ENCODE data around the gene SLC45A2. TPM values are rescaled to one million over a fixed set of nuclear protein-coding genes. Genes with fewer than 3 reads are reported as not detected.
"Not testable (repeated sequence)": the region's sequence is repeated elsewhere in the genome, so short reads cannot be mapped to it uniquely, and the experiment has no call there.

SLC45A2 gene
- total RNA-seq, 2 donors from 2014 or later: not detected

- H3K4me1 Mint-ChIP-seq: no peaks in the 10 kb centered on the region
- H3K27me3 Mint-ChIP-seq: peaks cover 25% of the 10 kb centered on the region
- H3K36me3 Mint-ChIP-seq (ENCODE audit: low read depth): peaks cover 2% of the 10 kb centered on the region
- DNase-seq (no peak), ATAC-seq (no peak)
- H3K4me3 Mint-ChIP-seq: no peak overlapping the region
- no peaks in the 10 kb centered on the region for H3K9me3 ChIP-seq (ENCODE audit: control insufficient read depth, low read length, poor library complexity, severe bottlenecking)
- no peak overlapping the region for H3K27ac Mint-ChIP-seq
These were observed 8.6 kb downstream of the SLC45A2 start for GRCh38 chr5:33975852-33976251.

DNA sequence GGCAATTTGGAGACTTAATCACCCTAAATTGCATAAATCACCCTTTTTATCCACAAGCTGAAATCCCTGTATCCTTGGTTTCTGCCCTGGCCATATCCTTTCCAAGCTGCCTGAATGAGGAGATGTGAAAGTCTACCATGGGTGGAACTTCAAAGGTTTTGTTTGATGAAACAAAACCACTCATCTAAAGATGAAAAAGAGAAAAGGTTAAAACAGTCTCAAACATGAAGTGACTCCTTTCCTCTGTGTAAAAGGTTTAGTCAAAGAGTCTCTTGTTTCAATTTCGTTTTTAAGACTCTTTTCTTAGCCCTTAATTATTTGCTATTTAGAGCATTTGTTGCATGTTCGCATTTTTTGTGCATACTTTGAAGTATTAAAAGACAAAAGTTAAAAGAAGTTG is 11.2 kb downstream of the SLC45A2 start:
- Mint-ChIP-seq H3K27me3 (peaks cover 20% of the 10 kb centered on the region), H3K36me3 (ENCODE audit: low read depth) (peaks cover 2% of the 10 kb centered on the region), H3K4me1 (no peaks in the 10 kb centered on the region), H3K4me3 (no peak overlapping the region), H3K27ac (no peak overlapping the region)
- DNase-seq (no peak), ATAC-seq (no peak)
- no peaks in the 10 kb centered on the region for H3K9me3 ChIP-seq (ENCODE audit: control insufficient read depth, low read length, poor library complexity, severe bottlenecking)

DNA sequence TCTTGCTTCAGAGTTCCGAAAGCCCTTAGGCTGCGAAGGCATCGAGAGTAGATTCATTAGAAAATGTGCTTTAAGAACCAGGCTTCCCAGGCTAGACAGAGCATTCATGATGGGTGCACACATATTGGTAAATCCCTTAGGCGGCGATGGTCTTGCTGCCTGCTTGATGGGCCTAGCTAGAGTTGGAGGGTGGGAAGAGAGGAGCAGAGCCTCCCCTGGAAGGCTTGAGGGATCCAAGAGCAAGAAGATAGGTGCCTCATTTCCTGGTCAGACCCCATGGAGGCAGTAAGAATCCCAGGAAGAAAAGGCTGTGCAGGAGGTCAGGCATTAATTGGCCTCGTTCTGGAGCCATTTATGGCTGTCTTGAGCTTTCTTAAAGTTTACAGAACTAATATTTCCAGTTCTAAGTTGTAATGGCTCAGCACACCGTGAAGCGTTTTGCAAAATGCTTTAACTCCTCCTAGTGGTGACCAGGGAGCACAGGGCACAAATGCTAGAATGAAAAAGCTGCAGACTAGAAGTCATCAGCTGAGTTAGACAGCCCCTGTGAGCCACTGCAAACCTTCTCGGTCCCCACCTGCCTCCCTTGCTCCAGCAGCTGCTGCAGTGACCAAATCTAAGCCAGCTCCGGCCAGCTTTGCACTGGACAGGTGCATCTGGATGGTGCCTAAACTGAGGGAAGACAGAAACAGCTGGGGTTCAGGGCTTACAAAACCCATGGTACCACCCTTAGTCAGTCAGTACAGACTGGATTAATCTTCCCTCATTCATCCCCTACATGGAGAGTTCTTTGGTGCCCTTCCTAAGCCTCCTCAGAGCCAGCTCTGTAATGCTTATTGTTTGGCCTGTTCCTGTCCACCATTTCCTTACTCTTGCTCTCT is 14.7 kb downstream of the SLC45A2 start:
- Mint-ChIP-seq H3K36me3 (ENCODE audit: low read depth) (no peaks in the 10 kb centered on the region), H3K4me1 (peaks cover 3% of the 10 kb centered on the region), H3K27ac (no peak overlapping the region), H3K4me3 (no peak overlapping the region), H3K27me3 (peaks cover 16% of the 10 kb centered on the region)
- peak; percentile 55 for ATAC-seq
- H3K9me3 ChIP-seq (ENCODE audit: control insufficient read depth, low read length, poor library complexity, severe bottlenecking): no peaks in the 10 kb centered on the region
- no peak for DNase-seq

GRCh38 chr5:33968211-33969005 is 16.1 kb downstream of the SLC45A2 start:
- Mint-ChIP-seq H3K4me3 (no peak overlapping the region), H3K27me3 (peaks cover 1% of the 10 kb centered on the region), H3K27ac (no peak overlapping the region), H3K36me3 (ENCODE audit: low read depth) (no peaks in the 10 kb centered on the region), H3K4me1 (peaks cover 5% of the 10 kb centered on the region)
- DNase-seq (no peak), ATAC-seq (no peak)
- H3K9me3 ChIP-seq (ENCODE audit: control insufficient read depth, low read length, poor library complexity, severe bottlenecking): no peaks in the 10 kb centered on the region

DNA sequence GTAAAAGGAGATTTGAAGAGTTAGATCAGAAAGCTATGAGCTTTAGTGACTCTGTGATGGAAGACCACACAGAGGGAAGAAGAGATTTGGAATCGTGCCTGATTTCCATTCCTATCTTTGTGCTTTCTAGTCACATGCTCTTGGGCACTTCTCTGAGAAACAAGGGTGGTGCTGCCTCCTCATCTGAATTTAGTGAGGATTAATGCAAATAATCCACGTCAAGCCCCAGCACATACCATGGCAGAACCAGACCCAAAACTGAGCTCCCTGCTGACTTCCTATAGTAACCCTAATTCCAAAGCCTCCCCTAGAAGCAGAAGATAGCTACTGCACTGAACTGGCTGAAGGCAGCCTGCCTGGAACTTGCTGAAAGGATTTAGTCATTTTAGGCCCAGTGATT is 17.7 kb downstream of the SLC45A2 start:
- Mint-ChIP-seq H3K4me1 (peaks cover 5% of the 10 kb centered on the region), H3K27ac (no peak overlapping the region), H3K36me3 (ENCODE audit: low read depth) (peaks cover 2% of the 10 kb centered on the region), H3K4me3 (no peak overlapping the region), H3K27me3 (peaks cover 4% of the 10 kb centered on the region)
- no peaks in the 10 kb centered on the region for H3K9me3 ChIP-seq (ENCODE audit: control insufficient read depth, low read length, poor library complexity, severe bottlenecking)
- ATAC-seq (no peak), DNase-seq (no peak)

- peaks cover 2% of the 10 kb centered on the region for H3K36me3 Mint-ChIP-seq (ENCODE audit: low read depth)
- no peaks in the 10 kb centered on the region for H3K9me3 ChIP-seq (ENCODE audit: control insufficient read depth, low read length, poor library complexity, severe bottlenecking)
- ATAC-seq (no peak), DNase-seq (no peak)
- peaks cover 15% of the 10 kb centered on the region for H3K27me3 Mint-ChIP-seq
- H3K4me3 Mint-ChIP-seq: no peak overlapping the region
- peaks cover 5% of the 10 kb centered on the region for H3K4me1 Mint-ChIP-seq
- no peak overlapping the region for H3K27ac Mint-ChIP-seq
These were observed 20.3 kb downstream of the SLC45A2 start for GRCh38 chr5:33964132-33964700.

- ATAC-seq: no peak
- no peaks in the 10 kb centered on the region for H3K9me3 ChIP-seq (ENCODE audit: control insufficient read depth, low read length, poor library complexity, severe bottlenecking)
- Mint-ChIP-seq H3K27me3 (peaks cover 21% of the 10 kb centered on the region), H3K4me3 (no peak overlapping the region), H3K36me3 (ENCODE audit: low read depth) (peaks cover 2% of the 10 kb centered on the region), H3K4me1 (no peaks in the 10 kb centered on the region), H3K27ac (no peak overlapping the region)
- no peak for DNase-seq
These were observed 26.3 kb downstream of the SLC45A2 start for GRCh38 chr5:33958176-33958575.

DNA sequence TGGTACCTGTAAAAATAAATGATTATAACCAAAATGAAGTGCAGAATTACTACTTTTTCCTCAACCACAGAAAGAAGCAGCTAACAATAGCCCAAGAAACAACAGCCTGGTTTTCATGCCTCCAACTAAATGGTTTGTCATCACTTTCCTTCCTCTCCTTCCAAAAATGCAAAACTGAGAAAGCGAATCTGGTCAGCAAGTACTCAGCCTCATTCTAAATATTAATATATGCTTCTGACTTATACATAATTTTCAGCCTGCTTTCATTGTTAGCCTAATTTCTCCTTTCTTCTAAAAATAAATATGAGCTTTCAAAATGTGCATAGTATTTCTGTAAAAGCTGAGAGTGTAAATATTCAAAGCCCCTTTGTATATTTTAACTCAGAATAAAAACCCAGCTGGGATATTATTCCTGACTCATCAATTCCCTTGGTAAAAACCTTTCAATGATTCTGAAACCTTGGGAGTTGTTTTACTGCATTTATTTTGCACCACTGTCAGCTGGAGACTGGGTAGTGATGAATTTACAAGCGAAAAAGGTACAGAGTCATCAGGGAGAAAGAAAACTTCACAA is 26.8 kb downstream of the SLC45A2 start:
- Mint-ChIP-seq H3K4me1 (no peaks in the 10 kb centered on the region), H3K36me3 (ENCODE audit: low read depth) (peaks cover 2% of the 10 kb centered on the region), H3K27ac (no peak overlapping the region), H3K27me3 (peaks cover 21% of the 10 kb centered on the region), H3K4me3 (no peak overlapping the region)
- ATAC-seq (no peak), DNase-seq (no peak)
- no peaks in the 10 kb centered on the region for H3K9me3 ChIP-seq (ENCODE audit: control insufficient read depth, low read length, poor library complexity, severe bottlenecking)

GRCh38 chr5:33952175-33952574 is 32.3 kb downstream of the SLC45A2 start:
- H3K27me3 Mint-ChIP-seq; H3K27ac Mint-ChIP-seq; H3K36me3 Mint-ChIP-seq (ENCODE audit: low read depth); DNase-seq; H3K4me3 Mint-ChIP-seq; H3K9me3 ChIP-seq (ENCODE audit: control insufficient read depth, low read length, poor library complexity, severe bottlenecking); H3K4me1 Mint-ChIP-seq; ATAC-seq: not testable (repeated sequence)

DNA sequence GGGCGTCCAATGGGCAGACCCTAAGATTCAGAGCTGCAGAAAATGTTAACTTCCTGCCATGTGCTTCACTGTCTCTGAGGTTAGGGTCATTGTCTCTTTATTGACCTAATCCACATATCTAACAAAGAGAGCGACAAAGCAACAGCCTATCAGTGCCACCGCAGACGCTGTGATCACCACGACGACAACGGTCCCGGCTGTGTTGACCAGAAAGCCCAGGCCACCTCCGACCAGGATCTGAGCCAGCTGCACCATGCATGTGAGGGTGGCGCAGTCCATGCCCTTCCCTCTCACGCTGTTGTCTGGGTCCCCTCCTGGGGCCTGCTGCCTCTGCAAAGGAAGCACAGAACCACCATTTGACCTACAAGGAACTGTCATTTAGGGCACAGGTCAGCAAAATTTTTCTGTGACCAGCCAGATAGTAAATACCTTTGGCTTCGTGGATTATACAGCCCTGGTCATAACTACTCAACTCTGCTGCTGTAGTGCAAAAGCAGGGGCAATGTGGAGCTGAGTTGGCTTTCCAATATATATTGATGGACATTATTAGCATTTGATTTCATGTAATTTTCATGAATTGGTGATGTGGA is 39.9 kb downstream of the SLC45A2 start:
- no peaks in the 10 kb centered on the region for H3K4me1 Mint-ChIP-seq
- no peak overlapping the region for H3K27ac Mint-ChIP-seq
- no peaks in the 10 kb centered on the region for H3K9me3 ChIP-seq (ENCODE audit: control insufficient read depth, low read length, poor library complexity, severe bottlenecking)
- ATAC-seq: no peak
- peaks cover 54% of the 10 kb centered on the region for H3K27me3 Mint-ChIP-seq
- no peak for DNase-seq
- peaks cover 4% of the 10 kb centered on the region for H3K36me3 Mint-ChIP-seq (ENCODE audit: low read depth)
- no peak overlapping the region for H3K4me3 Mint-ChIP-seq

DNA sequence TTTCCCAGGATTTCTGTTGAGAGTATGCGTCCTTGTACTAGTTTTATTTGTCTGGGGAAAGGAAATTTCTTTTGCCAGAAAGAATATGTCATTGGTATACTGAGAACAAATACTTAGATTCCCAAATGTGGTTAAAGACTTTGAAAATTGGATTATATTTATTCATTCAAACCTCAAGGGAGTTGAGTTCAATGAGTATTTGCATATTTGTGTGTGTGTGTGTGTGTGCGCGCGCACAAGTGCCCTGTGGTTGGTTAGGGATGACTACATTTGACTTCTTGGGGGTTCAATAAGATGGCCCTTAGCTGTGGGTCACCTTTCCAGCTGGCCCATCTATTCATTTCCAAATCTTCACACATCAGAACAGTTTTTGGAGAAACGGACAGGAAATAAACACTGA is 43.4 kb downstream of the SLC45A2 start:
- no peak overlapping the region for H3K27ac Mint-ChIP-seq
- peaks cover 4% of the 10 kb centered on the region for H3K4me1 Mint-ChIP-seq
- no peak for DNase-seq
- peaks cover 2% of the 10 kb centered on the region for H3K36me3 Mint-ChIP-seq (ENCODE audit: low read depth)
- no peak for ATAC-seq
- peaks cover 87% of the 10 kb centered on the region for H3K27me3 Mint-ChIP-seq
- H3K4me3 Mint-ChIP-seq: no peak overlapping the region
- H3K9me3 ChIP-seq (ENCODE audit: control insufficient read depth, low read length, poor library complexity, severe bottlenecking): no peaks in the 10 kb centered on the region

DNA sequence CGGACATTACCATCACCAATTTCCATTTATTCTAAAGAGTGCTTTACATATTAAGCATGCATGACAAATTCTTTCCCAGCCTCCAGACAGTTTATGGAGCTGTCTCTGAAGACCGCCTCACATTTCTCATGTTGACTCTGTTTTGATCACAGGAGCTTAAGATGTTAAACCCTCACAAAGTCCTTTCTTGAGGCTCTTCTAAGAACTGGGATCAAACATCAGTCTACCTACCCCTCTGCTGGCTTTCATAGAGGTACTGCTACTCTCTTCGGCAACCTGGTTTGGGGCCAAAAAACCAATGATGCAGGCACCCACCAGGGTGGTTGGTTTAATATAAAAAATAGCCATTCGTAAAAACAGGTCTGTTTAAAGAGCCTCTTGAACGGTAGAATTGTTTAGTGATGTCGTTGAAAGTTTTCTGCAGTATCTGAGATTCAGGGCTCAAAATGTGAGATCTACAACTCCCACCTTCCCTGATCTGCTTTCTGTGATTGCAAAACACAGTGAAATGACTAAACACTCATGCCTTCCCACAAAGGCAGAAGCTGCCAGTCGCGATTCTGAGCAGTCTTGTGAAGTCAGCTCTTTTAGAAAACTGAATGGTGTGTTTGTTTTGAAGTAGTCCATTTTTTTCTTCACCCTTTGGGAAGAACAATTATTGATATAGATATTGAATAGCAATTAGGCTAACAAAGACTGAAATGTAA is 44.8 kb downstream of the SLC45A2 start:
- no peaks in the 10 kb centered on the region for H3K9me3 ChIP-seq (ENCODE audit: control insufficient read depth, low read length, poor library complexity, severe bottlenecking)
- no peak for DNase-seq
- Mint-ChIP-seq H3K27me3 (peaks cover 92% of the 10 kb centered on the region), H3K4me1 (peaks cover 10% of the 10 kb centered on the region), H3K36me3 (ENCODE audit: low read depth) (no peaks in the 10 kb centered on the region), H3K27ac (no peak overlapping the region), H3K4me3 (no peak overlapping the region)
- no peak for ATAC-seq
